Measurements from ENCODE around the gene ALOX5AP.

The ALOX5AP gene

DNA sequence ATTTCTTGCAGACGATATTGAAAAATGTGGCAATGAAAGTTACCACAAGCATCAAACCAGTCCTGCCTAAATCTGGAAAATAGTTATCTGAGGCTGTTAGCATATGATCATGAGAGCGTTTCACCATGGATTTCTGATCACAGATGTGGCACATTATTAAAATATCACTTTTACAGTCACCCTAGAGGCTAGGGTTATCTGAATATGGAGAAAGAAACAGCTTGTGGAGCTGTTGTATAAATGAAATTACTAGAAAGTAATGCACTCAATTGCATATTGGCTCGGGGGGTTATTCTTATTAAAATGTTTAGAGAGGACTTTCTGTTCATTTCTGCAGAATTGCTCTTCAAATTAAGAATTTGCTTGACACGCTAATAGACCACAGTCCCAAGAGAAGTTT, 35.6 kb downstream of the ALOX5AP start:
- no peak for DNase-seq

DNA sequence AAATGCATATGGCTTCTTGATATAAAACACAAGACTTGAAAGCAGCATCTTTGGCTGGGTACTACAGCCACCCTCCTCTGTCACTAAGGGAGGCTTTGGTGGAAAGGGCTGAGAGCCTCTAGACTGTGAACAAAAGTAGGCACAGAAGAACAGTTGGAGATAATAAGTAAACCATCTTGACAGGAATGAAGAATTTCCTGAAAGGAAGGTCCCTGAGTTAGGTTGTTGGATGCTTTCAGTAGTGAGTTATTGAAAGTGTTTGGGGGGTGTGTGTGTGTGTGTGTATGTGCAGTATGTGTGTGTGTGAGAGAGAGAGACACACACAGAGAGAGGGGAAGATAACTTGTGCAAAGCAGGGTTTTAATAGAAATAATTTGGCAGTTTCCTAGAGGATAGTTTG, 38.2 kb downstream of the ALOX5AP start:
- DNase-seq: no peak

DNA sequence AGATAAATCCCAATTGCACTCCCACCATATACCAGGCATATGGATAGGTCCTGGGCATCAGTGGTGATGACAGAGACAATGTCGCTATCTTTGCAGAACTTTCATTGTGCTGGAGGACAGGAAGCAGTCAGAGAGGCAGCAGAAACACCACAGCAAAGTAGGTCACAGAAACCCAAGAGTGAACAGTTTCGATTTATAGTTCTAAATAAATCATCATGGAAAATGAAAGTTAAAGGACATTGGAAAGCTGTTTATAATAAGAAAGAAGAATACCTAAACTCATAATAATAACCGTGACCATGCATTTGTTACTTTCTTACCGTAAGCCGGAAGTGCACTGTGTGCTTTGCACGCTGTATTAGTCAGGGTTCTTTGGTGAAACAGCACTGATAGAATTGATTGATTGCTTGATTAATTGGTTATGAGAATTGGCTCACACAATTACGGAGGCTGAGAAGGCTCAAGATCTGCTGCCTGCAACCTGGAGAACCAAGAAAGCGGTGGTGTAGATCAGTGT, 38.9 kb downstream of the ALOX5AP start:
- no peak for DNase-seq

DNA sequence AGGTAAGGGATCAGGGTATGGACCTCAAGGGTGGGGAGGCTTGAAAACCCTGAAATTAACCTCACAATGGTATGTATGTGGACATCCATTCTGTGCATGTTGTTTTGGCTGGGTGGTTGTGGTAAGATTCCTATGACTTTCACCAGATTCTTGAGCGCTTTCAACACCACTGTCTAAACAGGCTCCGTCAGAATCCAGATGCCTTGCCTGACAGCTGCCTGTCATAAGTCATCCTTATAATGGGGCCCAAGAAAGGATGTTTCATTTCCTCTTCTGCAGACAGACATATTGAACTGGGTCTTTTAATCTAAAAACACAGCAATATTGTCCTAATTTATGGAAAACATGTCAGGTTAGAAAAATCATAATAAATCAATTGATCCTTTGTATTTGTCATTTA, 41.3 kb downstream of the ALOX5AP start:
- DNase-seq: no peak

DNA sequence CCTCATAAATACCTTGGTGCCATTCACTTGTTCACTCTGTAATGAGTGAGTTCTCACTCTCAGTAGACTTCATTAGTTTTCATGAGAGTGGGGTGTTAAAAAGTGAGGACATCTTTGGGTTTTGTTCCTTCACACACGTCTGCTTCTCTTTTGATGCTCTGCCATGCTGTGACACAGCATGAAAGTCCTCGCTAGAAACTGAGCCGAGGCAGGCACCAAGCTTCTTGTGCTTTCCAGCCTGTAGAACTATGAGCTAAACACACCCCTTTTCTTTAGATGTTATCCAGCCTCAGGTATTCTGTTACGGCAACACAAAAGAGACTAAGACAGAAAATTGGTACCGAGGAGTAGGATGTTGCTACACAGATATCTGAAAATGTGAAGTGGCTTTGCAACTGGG, 43.7 kb downstream of the ALOX5AP start:
- no peak for DNase-seq

DNA sequence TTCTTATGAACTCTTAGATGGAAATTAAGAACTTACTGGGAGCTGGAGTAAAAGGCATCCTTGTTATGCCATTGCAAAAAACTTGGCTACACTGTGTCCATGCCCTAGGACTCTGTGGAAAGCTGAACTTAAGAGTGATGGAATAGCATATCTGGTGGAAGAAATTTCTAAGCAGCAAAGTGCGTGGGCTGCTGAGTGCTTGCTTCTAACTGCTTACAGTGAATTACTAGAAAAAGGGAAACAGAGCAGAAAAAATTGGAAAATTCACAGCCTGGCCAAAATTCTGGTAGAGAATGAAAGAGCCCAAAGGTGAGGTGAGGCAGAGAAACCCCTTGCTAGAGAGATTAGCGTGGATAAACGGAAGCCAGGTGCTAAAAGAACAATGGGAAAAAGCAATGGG, 44.3 kb downstream of the ALOX5AP start:
- DNase-seq: no peak

DNA sequence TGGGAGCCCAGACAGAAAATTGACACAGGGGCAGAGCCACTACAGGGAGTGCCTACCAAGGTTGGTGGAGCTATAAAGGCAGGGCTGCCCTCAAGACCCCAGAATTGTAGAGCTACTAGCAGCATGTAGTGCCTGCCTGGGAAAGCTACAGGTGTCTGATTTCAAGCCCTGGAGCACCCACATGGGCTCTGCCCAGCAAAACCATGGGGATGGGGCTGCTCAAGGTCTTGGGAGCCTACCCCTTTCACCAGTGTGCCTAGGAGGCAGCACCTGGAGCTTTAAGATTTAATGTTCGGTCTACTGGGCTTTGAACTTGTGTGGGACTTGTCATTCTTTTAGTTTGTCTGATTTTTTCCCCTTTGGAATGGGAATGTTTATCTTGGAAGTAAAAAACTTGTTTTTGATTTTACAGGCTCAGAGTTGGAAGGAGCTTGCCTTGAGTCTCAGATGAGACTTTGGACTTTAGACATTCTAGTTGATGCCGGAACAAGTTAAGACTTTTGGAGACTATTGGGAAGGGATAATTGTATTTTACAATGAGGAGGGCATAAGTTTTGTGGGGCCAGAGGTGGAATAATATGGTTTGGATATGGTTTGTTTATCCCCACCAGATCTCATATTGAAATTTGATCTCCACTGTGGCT, 45.1 kb downstream of the ALOX5AP start:
- DNase-seq: no peak

DNA sequence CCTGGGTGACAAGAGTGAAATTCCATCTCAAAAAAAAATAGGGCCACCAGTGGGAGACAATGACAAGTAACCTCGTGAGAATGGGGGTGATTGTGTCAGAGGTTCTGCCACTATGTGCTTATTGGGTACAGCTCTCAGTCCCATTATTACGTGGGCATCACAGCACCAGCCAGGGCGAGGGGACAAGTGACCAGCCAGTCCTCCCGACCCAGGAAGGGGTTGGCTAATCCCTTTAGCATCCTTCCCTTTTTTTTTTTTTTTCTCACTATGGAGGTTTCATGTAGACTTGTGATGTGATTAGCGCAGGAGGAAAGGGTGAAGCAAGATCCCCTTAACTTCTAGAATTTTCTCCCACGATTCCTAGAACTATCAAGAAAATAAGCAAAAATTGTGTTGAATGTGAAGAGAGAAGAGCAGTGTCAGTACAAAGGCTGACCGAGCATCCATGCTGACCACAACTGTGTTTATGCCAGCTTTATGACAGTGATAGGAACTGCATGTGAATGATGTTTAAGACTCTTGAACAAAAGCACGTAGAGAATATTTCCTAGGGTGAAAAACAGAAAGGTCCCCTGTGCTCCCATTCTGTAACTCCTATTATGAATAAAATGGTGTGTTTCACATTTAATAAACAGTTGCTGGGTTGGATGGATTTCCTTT, 50.0 kb downstream of the ALOX5AP start:
- DNase-seq: no peak

DNA sequence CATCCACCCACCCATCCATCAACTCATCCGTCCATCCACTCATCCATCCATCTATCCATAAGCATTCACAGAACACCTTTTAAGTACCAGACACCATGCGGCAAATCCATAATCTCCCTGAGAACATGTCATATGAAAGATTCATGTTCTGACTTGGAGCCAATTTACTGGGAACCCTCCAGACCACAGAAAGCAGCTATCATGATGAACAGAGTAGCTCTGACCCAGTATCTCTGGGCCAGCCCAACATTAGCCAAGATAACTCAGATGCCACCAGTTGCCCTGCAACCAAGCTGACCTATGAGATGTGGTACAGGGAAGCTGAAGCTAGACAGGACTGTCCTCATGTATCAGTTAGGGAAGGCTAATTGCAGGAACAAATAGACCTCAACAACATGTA, 51.3 kb downstream of the ALOX5AP start:
- no peak for DNase-seq

DNA sequence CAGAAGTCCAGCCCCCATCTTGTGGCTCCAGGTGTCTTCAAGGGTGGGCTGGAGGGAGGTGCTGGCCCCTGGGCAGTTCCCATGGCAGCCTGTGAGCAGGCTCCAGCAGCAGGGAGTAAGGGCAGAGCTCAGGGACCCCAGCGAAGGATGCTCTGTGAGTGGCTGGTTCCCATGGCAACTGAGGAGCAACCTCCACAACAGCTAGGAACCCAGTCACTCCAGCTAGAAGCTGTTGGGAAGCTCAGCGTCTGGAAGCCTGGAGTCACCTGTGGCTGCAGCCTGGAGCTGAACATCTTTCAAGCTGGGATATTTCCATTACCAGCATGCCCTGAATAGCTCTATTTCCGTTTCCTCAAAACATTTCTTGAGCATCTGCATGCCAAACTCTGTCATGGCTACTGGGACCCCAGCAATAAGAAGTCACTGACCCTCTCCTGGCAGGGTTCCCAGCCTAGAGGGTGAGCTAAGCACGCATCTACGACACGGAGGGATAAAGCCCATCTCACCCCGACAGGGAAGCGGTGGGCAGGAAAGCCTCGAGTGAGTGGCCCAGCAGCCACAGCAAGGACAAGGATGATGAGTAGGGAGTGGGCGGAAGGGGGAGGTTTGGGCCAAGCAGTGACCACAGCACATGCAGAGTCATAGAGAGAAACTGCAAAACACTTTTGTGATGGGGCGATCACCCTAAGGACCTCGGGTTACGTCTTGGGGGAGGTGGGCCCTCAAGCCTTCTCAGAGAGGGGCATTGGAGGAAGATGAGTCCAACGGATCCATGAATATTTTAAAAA, 52.6 kb downstream of the ALOX5AP start:
- DNase-seq: no peak

DNA sequence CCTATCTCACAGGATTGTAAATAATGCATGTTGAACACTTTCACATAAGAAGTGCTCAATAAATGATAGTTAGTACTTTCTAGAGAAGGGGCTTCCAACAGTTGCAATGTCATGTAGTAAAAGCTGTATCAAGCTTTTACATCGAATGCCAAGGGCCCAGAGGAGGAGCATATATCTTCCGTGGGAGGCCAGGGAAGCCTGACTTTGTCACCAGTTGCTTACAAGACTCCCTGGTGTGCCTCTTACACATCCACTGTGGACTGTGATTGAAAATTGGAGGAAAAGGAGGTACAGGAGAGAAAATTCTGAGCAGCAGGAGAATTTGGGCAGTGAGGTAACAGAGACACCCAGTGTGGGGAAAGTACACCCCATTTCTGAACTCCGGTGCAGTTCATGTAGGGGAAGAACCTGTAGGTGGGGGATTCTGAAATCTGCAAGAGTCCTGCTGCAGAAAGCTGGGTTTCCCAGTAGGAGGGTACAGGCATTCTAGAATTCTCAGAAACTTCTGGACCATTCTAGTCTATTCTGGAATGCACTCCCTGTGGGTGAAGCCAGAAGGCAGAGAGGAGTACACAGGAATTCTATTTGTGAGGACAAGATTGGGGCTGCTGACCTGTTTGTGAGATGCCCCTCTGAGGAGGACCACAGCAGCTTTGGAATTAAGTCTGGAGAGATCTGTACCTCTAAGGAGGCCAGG, 54.0 kb downstream of the ALOX5AP start:
- no peak for DNase-seq

DNA sequence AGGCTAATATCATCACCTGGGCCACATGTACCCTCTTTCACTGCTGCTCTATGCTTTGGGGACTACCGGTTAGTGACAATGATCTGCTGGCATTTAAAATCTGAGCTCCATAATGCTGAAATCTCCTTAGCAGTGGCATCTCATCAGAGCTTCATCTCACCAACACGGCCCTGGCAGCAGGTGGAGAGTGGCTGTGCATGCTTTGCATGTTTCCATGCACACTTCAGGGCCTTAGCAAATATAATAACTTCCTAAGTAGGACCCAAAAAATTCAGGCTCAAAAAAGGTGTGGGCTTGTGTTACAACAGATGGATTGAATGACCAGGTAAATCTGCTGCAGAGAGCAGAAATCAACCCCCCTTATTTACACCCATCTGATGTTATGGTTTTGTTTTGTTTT, 55.2 kb downstream of the ALOX5AP start:
- no peak for DNase-seq

DNA sequence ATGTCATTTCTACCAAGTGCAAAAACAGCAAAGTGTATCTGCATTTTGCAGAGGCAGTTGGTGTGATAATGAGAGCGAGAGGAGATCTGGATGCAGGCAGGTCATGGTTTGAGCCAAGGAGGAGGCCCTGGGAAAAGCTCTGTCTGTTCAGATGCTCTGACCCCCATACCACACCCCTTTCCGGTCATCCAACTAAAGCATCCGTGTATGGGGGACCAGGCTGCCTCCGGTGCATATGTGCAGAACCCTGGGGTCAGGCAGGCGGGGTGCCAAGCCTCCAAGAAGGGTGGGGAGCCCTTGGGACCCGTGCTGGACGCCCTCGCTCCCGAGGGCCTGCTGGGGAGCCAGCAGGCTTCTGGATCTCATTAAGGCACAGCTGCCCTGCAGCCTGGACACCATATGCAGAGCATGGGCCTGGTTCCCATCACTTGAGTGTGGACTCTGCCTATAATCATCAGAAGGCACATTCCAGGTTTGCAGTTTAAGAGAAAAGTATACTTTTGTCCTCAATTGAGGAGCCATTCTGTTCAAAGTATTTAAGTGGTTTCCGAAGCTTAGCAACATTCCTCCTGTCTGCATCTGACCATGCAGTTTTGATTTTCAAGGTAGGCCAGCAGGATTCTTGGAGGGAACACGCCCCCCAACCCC, 56.1 kb downstream of the ALOX5AP start:
- DNase-seq: no peak

DNA sequence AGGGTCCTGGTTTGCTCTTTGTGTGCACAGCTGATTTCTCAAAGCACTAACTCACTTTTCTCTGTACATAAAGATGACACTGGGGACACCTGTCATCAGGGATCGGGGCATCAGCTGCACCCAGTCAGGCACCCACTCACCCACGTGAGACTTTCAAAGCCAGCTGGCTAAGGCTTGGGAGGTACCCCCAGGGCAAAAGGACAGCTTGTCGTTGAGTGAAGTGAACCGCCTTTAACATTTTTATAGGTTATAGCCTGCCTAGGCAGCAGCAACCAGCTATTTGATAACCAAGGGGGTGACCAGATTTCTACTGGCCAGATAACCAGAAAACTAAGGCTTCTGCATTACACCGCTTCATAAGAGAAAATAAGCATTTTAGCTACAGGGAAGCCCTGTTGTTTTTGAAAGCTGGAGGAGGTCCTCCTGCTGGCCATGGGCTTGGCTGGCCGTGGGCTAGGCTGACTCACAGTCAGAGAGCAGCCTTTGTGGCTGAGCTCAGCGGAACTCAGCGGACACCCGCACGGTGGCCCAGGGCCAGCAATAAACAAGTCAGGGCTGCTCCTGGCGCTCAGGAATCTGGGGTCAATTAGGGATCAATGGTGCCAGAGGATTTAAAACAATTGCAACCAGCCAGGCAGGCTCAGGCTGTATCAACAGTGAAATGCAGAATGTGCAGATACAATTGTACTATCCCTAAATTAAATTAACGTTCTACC, 57.1 kb downstream of the ALOX5AP start:
- no peak for DNase-seq

DNA sequence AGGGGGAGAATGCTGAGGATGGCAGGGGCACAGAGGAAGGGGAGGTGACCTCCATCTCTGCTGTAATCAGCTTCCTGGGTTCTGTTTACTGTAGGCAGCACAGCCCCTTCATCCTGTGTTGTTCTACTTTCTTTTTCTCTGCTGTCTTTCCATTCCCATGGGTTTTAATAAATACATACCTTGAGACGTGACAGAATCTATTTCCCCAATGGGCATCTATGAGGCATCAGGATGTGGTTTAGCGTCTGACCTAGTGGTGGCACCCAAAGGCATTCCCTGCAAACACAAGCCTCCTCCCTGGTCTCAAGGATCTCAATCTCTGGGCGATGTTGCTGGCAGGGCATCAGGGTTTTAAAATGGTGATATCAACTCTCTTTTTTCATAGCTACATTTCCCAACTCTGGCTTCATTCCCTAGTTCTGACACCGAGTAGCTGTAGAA, 60.8 kb downstream of the ALOX5AP start:
- DNase-seq: no peak

DNA sequence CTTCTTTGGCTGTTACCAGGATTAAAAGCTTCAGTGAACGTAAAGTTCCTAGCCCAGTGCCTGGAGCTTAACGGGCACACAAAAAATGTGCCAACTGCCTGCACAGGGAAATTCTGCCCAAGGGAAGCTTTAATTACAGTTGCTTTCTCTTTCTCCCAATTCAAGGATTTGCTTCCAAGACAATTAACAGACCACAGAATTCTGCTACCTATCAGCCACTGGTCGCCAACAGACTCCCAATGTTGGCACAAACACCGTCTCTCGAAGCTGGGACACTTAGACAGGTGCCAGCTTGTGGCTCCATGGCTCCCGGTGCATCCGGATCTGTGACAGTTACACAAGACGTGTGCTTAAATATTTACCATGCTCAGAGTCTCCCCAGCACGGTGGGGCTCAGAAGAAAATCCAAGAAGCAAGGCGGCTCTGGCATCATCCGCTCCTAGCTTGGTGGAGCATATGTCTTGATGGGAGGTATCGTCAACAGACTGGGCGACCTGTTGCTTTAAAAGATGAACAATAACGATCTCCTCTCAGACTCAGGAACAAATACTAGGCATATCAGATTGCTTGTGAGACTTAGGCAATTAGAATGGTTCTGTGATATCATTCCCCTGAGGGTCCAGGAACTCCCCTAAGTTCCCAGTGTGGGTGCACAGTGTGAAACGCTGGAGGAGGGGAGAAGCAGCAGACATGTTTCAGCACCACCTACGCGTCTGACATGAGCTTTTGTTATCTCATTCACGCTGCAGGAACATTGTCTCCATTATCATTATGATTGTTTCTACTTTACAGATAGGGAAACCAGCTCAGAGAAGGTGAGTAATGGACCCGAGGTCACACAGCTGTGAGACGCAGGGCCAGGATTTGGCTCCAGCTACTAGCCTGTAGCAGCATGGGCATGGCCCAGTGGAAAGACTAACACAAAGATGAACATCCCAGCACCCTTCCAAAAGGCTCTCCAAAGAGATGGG, 61.6 kb downstream of the ALOX5AP start:
- no peak for DNase-seq

DNA sequence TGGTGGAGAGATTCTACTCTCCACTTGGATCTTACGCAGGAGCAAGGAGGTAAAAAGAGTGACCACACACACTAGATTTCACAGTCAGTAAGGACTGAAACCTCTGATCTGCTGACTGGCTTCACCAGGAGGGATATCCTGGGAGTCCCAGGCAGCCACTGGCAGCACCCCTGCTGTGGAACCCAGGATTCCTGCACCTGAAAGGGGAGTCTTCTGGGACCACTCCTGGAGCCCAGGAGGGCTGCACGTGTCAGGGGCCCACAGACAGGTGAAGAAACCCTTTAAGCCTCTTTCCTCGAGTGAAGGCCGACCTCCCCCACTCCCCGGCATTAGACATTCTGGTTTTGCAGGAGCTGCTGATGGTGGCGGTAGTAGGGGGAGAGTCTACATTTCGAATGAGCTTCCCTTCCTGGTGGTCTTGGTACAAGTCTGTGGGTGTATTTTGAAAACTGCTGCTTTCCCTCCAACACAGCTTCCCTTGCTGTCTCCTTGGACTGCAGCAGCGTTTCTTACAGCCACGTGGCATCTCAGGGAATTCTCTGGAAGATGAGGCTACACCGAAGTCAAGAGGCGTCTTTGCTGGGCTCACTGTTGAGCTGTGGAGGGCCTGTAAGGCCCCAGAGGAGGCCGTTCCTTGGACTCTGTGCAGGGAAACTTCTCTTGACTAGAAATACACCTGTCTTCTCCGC, 62.6 kb downstream of the ALOX5AP start:
- DNase-seq: no peak

DNA sequence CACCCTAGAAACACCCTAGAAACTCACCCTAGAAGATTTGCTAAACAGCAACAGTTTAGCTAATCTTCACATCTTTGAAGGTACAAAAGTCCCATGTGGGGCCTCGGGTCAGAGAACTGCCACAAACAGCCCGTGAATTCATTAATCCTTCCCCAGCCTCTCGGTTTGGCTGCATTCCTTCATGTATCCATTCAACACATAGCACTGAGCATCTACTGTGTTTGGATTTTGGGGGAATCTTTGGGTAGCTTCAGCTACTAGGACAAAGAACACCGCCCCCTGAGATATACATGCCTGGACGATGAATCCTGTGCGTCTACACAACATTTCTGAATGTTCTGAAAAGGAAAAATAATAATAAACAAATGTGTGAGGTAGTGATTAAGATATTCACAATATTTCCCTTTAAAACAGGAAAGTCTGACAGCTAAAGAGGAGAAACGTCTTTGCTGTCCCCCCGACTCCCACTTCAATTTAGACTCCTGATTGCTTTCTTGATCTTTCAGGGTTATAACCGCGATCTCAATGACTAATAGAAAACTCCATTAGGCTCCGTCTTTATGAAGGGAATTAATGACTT, 63.5 kb downstream of the ALOX5AP start:
- DNase-seq: no peak

DNA sequence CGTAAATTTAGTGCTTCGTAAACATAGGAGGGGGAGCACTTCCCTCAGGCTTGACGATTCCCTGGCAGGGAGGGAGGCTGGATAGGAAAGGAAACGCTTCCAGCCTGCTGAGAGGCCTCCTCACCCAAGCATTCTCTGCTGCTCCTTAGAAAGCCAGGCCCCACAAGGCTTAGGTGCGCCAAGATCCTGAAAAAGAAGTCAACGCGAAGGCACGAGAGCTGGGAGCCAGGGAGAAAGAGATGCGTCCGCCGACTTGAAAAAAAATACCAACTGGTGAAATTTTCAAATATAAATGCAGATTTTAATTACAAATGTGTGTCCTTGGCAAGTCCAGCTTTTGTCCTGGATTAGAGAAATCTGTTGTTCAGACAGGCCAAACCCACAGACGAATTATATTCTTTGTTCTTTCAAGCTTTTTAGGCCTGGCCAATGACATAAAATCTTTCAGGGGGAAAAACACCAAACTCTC, 64.0 kb downstream of the ALOX5AP start:
- DNase-seq: no peak

DNA sequence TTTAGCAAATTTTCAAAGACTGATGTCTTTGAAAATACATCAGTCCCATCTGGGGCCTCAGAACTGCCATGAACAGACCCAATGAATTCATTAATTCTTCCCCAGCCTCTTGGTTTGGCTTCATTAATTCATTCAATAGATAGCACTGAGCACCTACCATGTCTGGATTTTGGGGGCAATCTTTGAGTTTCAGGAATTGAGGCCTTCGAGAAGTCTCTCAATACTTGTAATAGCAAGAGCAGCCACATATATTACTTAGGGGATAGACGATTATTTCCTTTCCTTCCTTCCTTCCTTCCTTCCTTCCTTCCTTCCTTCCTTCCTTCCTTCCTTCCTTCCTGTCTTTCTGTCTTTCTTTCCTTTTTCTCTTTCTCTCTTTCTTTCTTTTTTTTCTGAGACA, 64.8 kb downstream of the ALOX5AP start:
- no peak for DNase-seq
